ENCODE data around the gene DPYSL5.

Gene DPYSL5

GRCh38 chr2:26818255-26818654, 29.7 kb upstream of the DPYSL5 start:
- ATAC-seq (replicated peaks; ENCODE audit: extremely low read depth, poor library complexity, severe bottlenecking) (no peak), DNase-seq (ENCODE audit: low spot score in 2 of 2) (no peak)
- Mint-ChIP-seq H3K4me3 (no peak overlapping the region), H3K4me1 (peaks cover 12% of the 10 kb centered on the region), H3K27me3 (peaks cover 52% of the 10 kb centered on the region), H3K27ac (ENCODE audit: low read depth) (no peak overlapping the region), H3K9me3 (no peaks in the 10 kb centered on the region), H3K36me3 (ENCODE audit: insufficient read depth) (no peaks in the 10 kb centered on the region)

GRCh38 chr2:26818972-26819371, 29.0 kb upstream of the DPYSL5 start:
- Mint-ChIP-seq H3K27me3 (peaks cover 45% of the 10 kb centered on the region), H3K27ac (ENCODE audit: low read depth) (no peak overlapping the region), H3K36me3 (ENCODE audit: insufficient read depth) (no peaks in the 10 kb centered on the region), H3K9me3 (no peaks in the 10 kb centered on the region), H3K4me1 (peaks cover 12% of the 10 kb centered on the region), H3K4me3 (no peak overlapping the region)
- ATAC-seq (replicated peaks; ENCODE audit: extremely low read depth, poor library complexity, severe bottlenecking) (no peak), DNase-seq (ENCODE audit: low spot score in 2 of 2) (no peak)

GRCh38 chr2:26820932-26821331, 27.0 kb upstream of the DPYSL5 start:
- Mint-ChIP-seq H3K4me3 (no peak overlapping the region), H3K27ac (ENCODE audit: low read depth) (no peak overlapping the region), H3K36me3 (ENCODE audit: insufficient read depth) (no peaks in the 10 kb centered on the region), H3K27me3 (peaks cover 44% of the 10 kb centered on the region), H3K4me1 (peaks cover 7% of the 10 kb centered on the region), H3K9me3 (no peaks in the 10 kb centered on the region)
- DNase-seq (ENCODE audit: low spot score in 2 of 2): no peak
- ATAC-seq (replicated peaks; ENCODE audit: extremely low read depth, poor library complexity, severe bottlenecking): no peak

- H3K27me3 Mint-ChIP-seq: peaks cover 38% of the 10 kb centered on the region
- no peak for DNase-seq (ENCODE audit: low spot score in 2 of 2)
- H3K36me3 Mint-ChIP-seq (ENCODE audit: insufficient read depth): no peaks in the 10 kb centered on the region
- H3K4me3 Mint-ChIP-seq: no peak overlapping the region
- no peaks in the 10 kb centered on the region for H3K4me1 Mint-ChIP-seq
- no peaks in the 10 kb centered on the region for H3K9me3 Mint-ChIP-seq
- no peak overlapping the region for H3K27ac Mint-ChIP-seq (ENCODE audit: low read depth)
- no peak for ATAC-seq (replicated peaks; ENCODE audit: extremely low read depth, poor library complexity, severe bottlenecking)
These were observed 25.1 kb upstream of the DPYSL5 start for GRCh38 chr2:26822877-26823276.

GRCh38 chr2:26838121-26838906, 9.6 kb upstream of the DPYSL5 start:
- H3K27me3 Mint-ChIP-seq: peaks cover 86% of the 10 kb centered on the region

GRCh38 chr2:26840937-26841610, 6.9 kb upstream of the DPYSL5 start:
- DNase-seq (ENCODE audit: low spot score in 2 of 2): no peak
- H3K9me3 Mint-ChIP-seq: no peaks in the 10 kb centered on the region
- H3K27ac Mint-ChIP-seq (ENCODE audit: low read depth): no peak overlapping the region
- peaks cover 85% of the 10 kb centered on the region for H3K27me3 Mint-ChIP-seq
- peaks cover 2% of the 10 kb centered on the region for H3K36me3 Mint-ChIP-seq (ENCODE audit: insufficient read depth)
- ATAC-seq (replicated peaks; ENCODE audit: extremely low read depth, poor library complexity, severe bottlenecking): no peak
- H3K4me1 Mint-ChIP-seq: peaks cover 2% of the 10 kb centered on the region
- H3K4me3 Mint-ChIP-seq: no peak overlapping the region

More at GRCh38 chr2:26838121-26838906, 9.6 kb upstream of the DPYSL5 start:
- DNase-seq (ENCODE audit: low spot score in 2 of 2) (no peak), ATAC-seq (replicated peaks; ENCODE audit: extremely low read depth, poor library complexity, severe bottlenecking) (no peak)
- Mint-ChIP-seq H3K27ac (ENCODE audit: low read depth) (no peak overlapping the region), H3K36me3 (ENCODE audit: insufficient read depth) (peaks cover 2% of the 10 kb centered on the region), H3K4me3 (no peak overlapping the region), H3K9me3 (no peaks in the 10 kb centered on the region), H3K4me1 (no peaks in the 10 kb centered on the region)

GRCh38 chr2:26843041-26843440, 4.9 kb upstream of the DPYSL5 start:
- Mint-ChIP-seq H3K9me3 (no peaks in the 10 kb centered on the region), H3K4me3 (no peak overlapping the region), H3K36me3 (ENCODE audit: insufficient read depth) (peaks cover 2% of the 10 kb centered on the region), H3K27me3 (peaks cover 81% of the 10 kb centered on the region), H3K27ac (ENCODE audit: low read depth) (no peak overlapping the region), H3K4me1 (peaks cover 13% of the 10 kb centered on the region)
- no peak for ATAC-seq (replicated peaks; ENCODE audit: extremely low read depth, poor library complexity, severe bottlenecking)
- no peak for DNase-seq (ENCODE audit: low spot score in 2 of 2)

- peaks cover 19% of the 10 kb centered on the region for H3K4me1 Mint-ChIP-seq
- no peak overlapping the region for H3K4me3 Mint-ChIP-seq
- DNase-seq (ENCODE audit: low spot score in 2 of 2) (no peak), ATAC-seq (replicated peaks; ENCODE audit: extremely low read depth, poor library complexity, severe bottlenecking) (no peak)
- no peaks in the 10 kb centered on the region for H3K36me3 Mint-ChIP-seq (ENCODE audit: insufficient read depth)
- peaks cover 73% of the 10 kb centered on the region for H3K27me3 Mint-ChIP-seq
- H3K27ac Mint-ChIP-seq (ENCODE audit: low read depth): no peak overlapping the region
- H3K9me3 Mint-ChIP-seq: no peaks in the 10 kb centered on the region
These were observed 2.9 kb upstream of the DPYSL5 start for GRCh38 chr2:26845021-26845420.

GRCh38 chr2:26846334-26847306, 1.3 kb upstream of the DPYSL5 start:
- ATAC-seq (replicated peaks; ENCODE audit: extremely low read depth, poor library complexity, severe bottlenecking): peak; percentile 62
- Mint-ChIP-seq H3K4me3 (peak overlapping the region; percentile 53), H3K27ac (ENCODE audit: low read depth) (no peak overlapping the region), H3K27me3 (peaks cover 77% of the 10 kb centered on the region), H3K4me1 (peaks cover 19% of the 10 kb centered on the region), H3K36me3 (ENCODE audit: insufficient read depth) (no peaks in the 10 kb centered on the region), H3K9me3 (no peaks in the 10 kb centered on the region)
- DNase-seq (ENCODE audit: low spot score in 2 of 2): peak; percentile 26 to 33

GRCh38 chr2:26847307-26847654, 651 bp upstream of the DPYSL5 start:
- DNase-seq (ENCODE audit: low spot score in 2 of 2) (no peak), ATAC-seq (replicated peaks; ENCODE audit: extremely low read depth, poor library complexity, severe bottlenecking) (no peak)
- no peaks in the 10 kb centered on the region for H3K36me3 Mint-ChIP-seq (ENCODE audit: insufficient read depth)
- H3K9me3 Mint-ChIP-seq: no peaks in the 10 kb centered on the region
- H3K4me3 Mint-ChIP-seq: peak overlapping the region; percentile 53
- peaks cover 19% of the 10 kb centered on the region for H3K4me1 Mint-ChIP-seq
- peaks cover 82% of the 10 kb centered on the region for H3K27me3 Mint-ChIP-seq
- no peak overlapping the region for H3K27ac Mint-ChIP-seq (ENCODE audit: low read depth)

- ATAC-seq (replicated peaks; ENCODE audit: extremely low read depth, poor library complexity, severe bottlenecking) (no peak), DNase-seq (ENCODE audit: low spot score in 2 of 2) (no peak)
- Mint-ChIP-seq H3K9me3 (no peaks in the 10 kb centered on the region), H3K4me1 (peaks cover 19% of the 10 kb centered on the region), H3K36me3 (ENCODE audit: insufficient read depth) (no peaks in the 10 kb centered on the region), H3K27me3 (peaks cover 80% of the 10 kb centered on the region), H3K4me3 (peak overlapping the region; percentile 73), H3K27ac (ENCODE audit: low read depth) (no peak overlapping the region)
These were observed 564 bp downstream of the DPYSL5 start for GRCh38 chr2:26848336-26849055.
